Breast epithelium (tissue), 4 donors: Measurements from ENCODE around the gene GIGYF2. TPM values are rescaled to one million over a fixed set of nuclear protein-coding genes. Genes with fewer than 3 reads are reported as not detected.

Source experiments
- DNase-seq, 2 donors: peaks; one replicate each; pipeline ENCODE4 v3.0.0-alpha.2; 2019; ENCODE audit warnings: low spot score in 2 of 2
- H3K27ac ChIP-seq, 2 donors: fragments of 200-600 bp; sonication (generic) in 1 of 2; one replicate each; pipeline ENCODE4 v1.5.1; 2016 to 2019; ENCODE audit warnings: mild to moderate bottlenecking in 1 of 2
- H3K27me3 ChIP-seq, 2 donors: fragments of 200-600 bp; sonication (generic) in 1 of 2; one replicate each; pipeline versions ENCODE4 v1.5.1 to v1.6.0; 2017 to 2019; ENCODE audit warnings: control low read depth in 1 of 2, mild to moderate bottlenecking in 1 of 2
- H3K36me3 ChIP-seq: fragments of 200-600 bp; one replicate; pipeline ENCODE4 v1.5.1; 2019
- H3K4me1 ChIP-seq, 2 donors: fragments of 200-600 bp; sonication (generic); one replicate each; pipeline ENCODE4 v1.5.1; 2016 to 2019; ENCODE audit warnings: control low read depth in 1 of 2
- H3K4me3 ChIP-seq, 3 donors: fragments of 200-600 bp; sonication (generic); 1 replicate in 2 of 3; 2 replicates in 1 of 3; pipeline ENCODE4 v1.5.1; 2016 to 2019; ENCODE audit warnings: mild to moderate bottlenecking in 3 of 3, moderate library complexity in 2 of 3
- H3K9me3 ChIP-seq, 2 donors: fragments of 200-600 bp; sonication (generic) in 1 of 2; one replicate each; pipeline ENCODE4 v1.5.1; 2016 to 2019; ENCODE audit warnings: control low read depth in 1 of 2
- POLR2A ChIP-seq: fragments of 450-650 bp; IDR thresholded peaks from one replicate; pipeline ENCODE4 v1.6.1; 2016; ENCODE audit warnings: antibody characterized with exemption, mild to moderate bottlenecking, moderate library complexity
- POLR2AphosphoS5 ChIP-seq, 3 donors: sonication (generic); formaldehyde crosslinking; IDR thresholded peaks; one replicate each; pipeline ENCODE4 v1.6.1; 2017; ENCODE audit warnings: antibody characterized with exemption in 3 of 3
- intact Hi-C: fragments of 100-400 bp; cut with DNase I; formaldehyde crosslinking; loops from one replicate; pipeline ENCODE4 v1.15.1; 2023; ENCODE audit warnings: low total_unique reads
- total RNA-seq, 3 donors: library from RNA; depleted of rRNA; stranded (reverse); fragments of >200 nt; gene quantifications; one replicate each; pipeline ENCODE4 v1.1.0, GENCODE V29; 2016
- TF ChIP-seq, protein P1 (sequence below), 3 donors: fragments of 450-650 bp; IDR thresholded peaks; one replicate each; pipeline ENCODE4 v1.5.1; 2016 to 2017; ENCODE audit warnings: antibody characterized with exemption in 3 of 3, mild to moderate bottlenecking in 3 of 3, moderate library complexity in 3 of 3

GIGYF2 gene
- total RNA-seq, 3 donors from 2014 or later, result 79.8 to 156 (median 103) TPM

- Histone ChIP-seq H3K4me3 (no peak overlapping the region), H3K36me3 (no peaks in the 10 kb centered on the region), H3K4me1 (no peaks in the 10 kb centered on the region), H3K27me3 (no peaks in the 10 kb centered on the region), H3K9me3 (no peaks in the 10 kb centered on the region), H3K27ac (no peak overlapping the region)
- intact Hi-C loops, result no loop called here
- no peak for DNase-seq
- TF ChIP-seq POLR2A (no peak), POLR2AphosphoS5 (IDR thresholded peaks at IDR 0.05) (no peak)
- TF ChIP-seq, protein P1, sequence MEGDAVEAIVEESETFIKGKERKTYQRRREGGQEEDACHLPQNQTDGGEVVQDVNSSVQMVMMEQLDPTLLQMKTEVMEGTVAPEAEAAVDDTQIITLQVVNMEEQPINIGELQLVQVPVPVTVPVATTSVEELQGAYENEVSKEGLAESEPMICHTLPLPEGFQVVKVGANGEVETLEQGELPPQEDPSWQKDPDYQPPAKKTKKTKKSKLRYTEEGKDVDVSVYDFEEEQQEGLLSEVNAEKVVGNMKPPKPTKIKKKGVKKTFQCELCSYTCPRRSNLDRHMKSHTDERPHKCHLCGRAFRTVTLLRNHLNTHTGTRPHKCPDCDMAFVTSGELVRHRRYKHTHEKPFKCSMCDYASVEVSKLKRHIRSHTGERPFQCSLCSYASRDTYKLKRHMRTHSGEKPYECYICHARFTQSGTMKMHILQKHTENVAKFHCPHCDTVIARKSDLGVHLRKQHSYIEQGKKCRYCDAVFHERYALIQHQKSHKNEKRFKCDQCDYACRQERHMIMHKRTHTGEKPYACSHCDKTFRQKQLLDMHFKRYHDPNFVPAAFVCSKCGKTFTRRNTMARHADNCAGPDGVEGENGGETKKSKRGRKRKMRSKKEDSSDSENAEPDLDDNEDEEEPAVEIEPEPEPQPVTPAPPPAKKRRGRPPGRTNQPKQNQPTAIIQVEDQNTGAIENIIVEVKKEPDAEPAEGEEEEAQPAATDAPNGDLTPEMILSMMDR (IDR thresholded peaks at IDR 0.05), result no peak
Observed at GRCh38 chr2:232783278-232783677, 86.1 kb downstream of the GIGYF2 start.

DNA sequence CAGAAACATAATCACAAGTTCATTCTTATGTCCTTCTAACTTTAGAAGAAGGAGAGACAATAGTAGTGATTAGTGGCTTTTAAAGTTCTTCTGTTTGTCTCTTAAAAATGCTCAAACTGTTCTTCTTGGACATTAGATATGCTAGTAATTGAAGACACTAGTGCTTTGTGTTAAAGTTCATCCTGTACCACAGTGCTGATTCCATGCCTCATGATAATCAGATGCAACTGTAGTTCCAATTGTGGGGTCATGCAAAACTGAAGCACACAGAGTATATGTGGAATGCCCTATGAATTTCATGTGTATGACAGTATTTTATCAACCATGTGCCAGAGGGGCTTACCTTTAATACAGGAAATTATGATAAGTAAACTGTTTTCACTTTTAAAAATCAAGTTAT, 90.7 kb downstream of the GIGYF2 start:
- TF ChIP-seq POLR2A, result no peak
- no peak for TF ChIP-seq POLR2AphosphoS5 (IDR thresholded peaks at IDR 0.05)
- TF ChIP-seq, protein P1 (IDR thresholded peaks at IDR 0.05), result no peak
- H3K36me3 ChIP-seq, result peaks cover 14% of the 10 kb centered on the region

DNA sequence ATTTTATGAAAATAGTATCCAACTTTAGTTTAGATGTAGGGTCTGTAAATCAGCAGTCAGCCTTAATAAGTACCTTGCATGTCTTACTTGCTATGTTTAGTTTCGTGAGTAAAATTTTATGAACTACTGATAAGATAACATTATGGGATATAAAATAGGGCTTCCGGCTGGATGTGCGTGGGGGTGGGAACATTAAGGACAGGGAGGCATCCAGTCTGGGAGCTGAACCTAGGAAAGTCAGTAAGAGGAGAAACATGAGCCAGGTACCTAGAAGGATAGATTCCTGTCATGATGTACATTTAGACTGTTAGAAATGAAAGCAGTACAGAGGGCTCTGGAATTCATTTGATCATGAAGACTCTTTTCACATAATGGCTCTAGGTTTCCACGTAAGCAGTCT, 92.0 kb downstream of the GIGYF2 start:
- no peak for DNase-seq
- H3K4me3 ChIP-seq, result no peak overlapping the region
- intact Hi-C loops, result no loop called here
- peaks cover 14% of the 10 kb centered on the region for H3K36me3 ChIP-seq
- TF ChIP-seq, protein P1 (IDR thresholded peaks at IDR 0.05), result no peak
- TF ChIP-seq POLR2A, result no peak
- no peak for TF ChIP-seq POLR2AphosphoS5 (IDR thresholded peaks at IDR 0.05)
- H3K27ac ChIP-seq, result no peak overlapping the region
- H3K27me3 ChIP-seq, result no peaks in the 10 kb centered on the region
- no peaks in the 10 kb centered on the region for H3K4me1 ChIP-seq
- no peaks in the 10 kb centered on the region for H3K9me3 ChIP-seq

More for the DNA sequence above, 90.7 kb downstream of the GIGYF2 start:
- no peaks in the 10 kb centered on the region for H3K4me1 ChIP-seq
- DNase-seq, result no peak
- H3K27ac ChIP-seq, result no peak overlapping the region
- H3K27me3 ChIP-seq, result no peaks in the 10 kb centered on the region
- H3K4me3 ChIP-seq, result no peak overlapping the region
- H3K9me3 ChIP-seq, result no peaks in the 10 kb centered on the region
- intact Hi-C loops, result no loop called here

DNA sequence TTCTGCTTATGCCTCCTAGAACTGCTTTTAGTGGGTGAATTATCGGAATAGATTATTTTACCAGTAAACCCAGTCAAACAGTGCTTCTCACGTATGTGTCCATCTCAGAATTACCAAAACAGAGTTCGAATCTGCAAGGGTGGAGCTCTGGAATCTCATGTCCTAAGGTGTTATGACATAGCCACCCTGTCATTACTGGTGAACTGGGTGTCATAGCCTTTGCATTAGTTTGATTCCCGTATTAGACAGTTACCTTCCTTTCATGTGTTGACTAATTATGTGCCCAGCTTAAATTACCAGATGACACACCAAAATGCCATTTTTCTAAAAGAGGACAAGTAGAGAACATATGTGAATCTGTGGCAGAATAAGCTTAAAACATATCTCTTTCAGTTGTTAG, 94.4 kb downstream of the GIGYF2 start:
- intact Hi-C loops, result no loop called here
- Histone ChIP-seq H3K27me3 (no peaks in the 10 kb centered on the region), H3K4me3 (no peak overlapping the region), H3K4me1 (no peaks in the 10 kb centered on the region), H3K9me3 (no peaks in the 10 kb centered on the region), H3K36me3 (peaks cover 14% of the 10 kb centered on the region), H3K27ac (no peak overlapping the region)
- TF ChIP-seq POLR2A (no peak), POLR2AphosphoS5 (IDR thresholded peaks at IDR 0.05) (no peak)
- TF ChIP-seq, protein P1 (IDR thresholded peaks at IDR 0.05), result no peak
- no peak for DNase-seq

GRCh38 chr2:232793271-232793670, 96.1 kb downstream of the GIGYF2 start:
- Histone ChIP-seq H3K4me3 (no peak overlapping the region), H3K27ac (no peak overlapping the region), H3K9me3 (no peaks in the 10 kb centered on the region), H3K36me3 (peaks cover 14% of the 10 kb centered on the region), H3K27me3 (no peaks in the 10 kb centered on the region), H3K4me1 (no peaks in the 10 kb centered on the region)
- DNase-seq, result no peak
- TF ChIP-seq, protein P1 (IDR thresholded peaks at IDR 0.05), result no peak
- TF ChIP-seq POLR2A (no peak), POLR2AphosphoS5 (IDR thresholded peaks at IDR 0.05) (no peak)
- intact Hi-C loops, result no loop called here
